Endodermal cell (in vitro differentiated cells): ENCODE results near the gene GYS2. TPM values are rescaled to one million over a fixed set of nuclear protein-coding genes. Genes with fewer than 3 reads are reported as not detected.

ENCODE experiments used
- DNase-seq: peaks from one replicate; pipeline ENCODE4 v3.0.0-alpha.2; 2017
- H3K27ac ChIP-seq: 2 replicates; pipeline ENCODE4 v1.5.1; 2013; ENCODE audit warnings: mild to moderate bottlenecking, low read depth, low read length, moderate library complexity
- H3K27me3 ChIP-seq: 2 replicates; pipeline ENCODE4 v1.6.1; 2013; ENCODE audit warnings: mild to moderate bottlenecking, low read length, moderate library complexity; ENCODE audit not compliant: insufficient read depth, control insufficient read depth, poor library complexity, severe bottlenecking
- H3K36me3 ChIP-seq: 2 replicates; pipeline ENCODE4 v1.7.0; 2013; ENCODE audit warnings: mild to moderate bottlenecking, low read length, moderate library complexity; ENCODE audit not compliant: control insufficient read depth, insufficient read depth
- H3K4me1 ChIP-seq: one replicate; pipeline ENCODE4 v1.7.0; 2013; ENCODE audit warnings: low read length; ENCODE audit not compliant: control insufficient read depth, insufficient read depth
- H3K4me3 ChIP-seq: 2 replicates; pipeline ENCODE4 v1.5.1; 2013; ENCODE audit warnings: mild to moderate bottlenecking, low read length, moderate library complexity
- H3K9ac ChIP-seq: 2 replicates; pipeline ENCODE4 v1.6.1; 2013; ENCODE audit warnings: mild to moderate bottlenecking, low read length, moderate library complexity; ENCODE audit not compliant: poor library complexity, severe bottlenecking; ENCODE audit errors: extremely low read depth
- H3K9me3 ChIP-seq: 2 replicates; pipeline ENCODE4 v1.6.1; 2013; ENCODE audit warnings: mild to moderate bottlenecking, low read length, moderate library complexity; ENCODE audit not compliant: control insufficient read depth
- H3K27ac Mint-ChIP-seq: 2 replicates; pipeline ENCODE4 v1.8.0; 2020; ENCODE audit warnings: mixed read lengths
- H3K27me3 Mint-ChIP-seq: 2 replicates; pipeline ENCODE4 v1.8.0; 2021; ENCODE audit warnings: mild to moderate bottlenecking, mixed read lengths; ENCODE audit not compliant: insufficient read depth
- H3K36me3 Mint-ChIP-seq: 2 replicates; pipeline ENCODE4 v1.8.0; 2020; ENCODE audit warnings: low read depth, mixed read lengths
- H3K4me1 Mint-ChIP-seq: 2 replicates; pipeline ENCODE4 v1.8.0; 2020; ENCODE audit warnings: mixed read lengths
- H3K4me3 Mint-ChIP-seq: 2 replicates; pipeline ENCODE4 v1.8.0; 2020; ENCODE audit warnings: mild to moderate bottlenecking, moderate library complexity, mixed read lengths
- H3K9me3 Mint-ChIP-seq: 2 replicates; pipeline ENCODE4 v1.8.0; 2020; ENCODE audit warnings: mild to moderate bottlenecking, mixed read lengths
- WGBS, 2 experiments: methylation state at CpG; one replicate each; pipeline versions ENCODE4 v1.1.5 to v1.1.7; 2013; ENCODE audit warnings: missing lambda C conversion rate in 2 of 2, mixed read lengths in 1 of 2; ENCODE audit not compliant: insufficient coverage in 1 of 2, insufficient read length in 1 of 2; 5-methylcytosine and 5-hydroxymethylcytosine counted together
- total RNA-seq, 2 donors: library from RNA; stranded (reverse); fragmentation: NEBNext Ultra II Directional in 1 of 2; extraction: Animal tissue kit (Norgen Biotek cat#: 25700) in 1 of 2; gene quantifications; 2 replicates in 1 of 2; 3 replicates in 1 of 2; pipeline ENCODE4 v1.2.1, GENCODE V29; 2021
- TF ChIP-seq, protein P1 (sequence below): fragments of 200-600 bp; sonication (generic); conservative IDR thresholded peaks from 2 replicates; pipeline ENCODE4 v1.5.0; 2021; ENCODE audit warnings: antibody characterized with exemption, mild to moderate bottlenecking

The GYS2 gene
- total RNA-seq, 2 donors from 2014 or later = not detected

DNA sequence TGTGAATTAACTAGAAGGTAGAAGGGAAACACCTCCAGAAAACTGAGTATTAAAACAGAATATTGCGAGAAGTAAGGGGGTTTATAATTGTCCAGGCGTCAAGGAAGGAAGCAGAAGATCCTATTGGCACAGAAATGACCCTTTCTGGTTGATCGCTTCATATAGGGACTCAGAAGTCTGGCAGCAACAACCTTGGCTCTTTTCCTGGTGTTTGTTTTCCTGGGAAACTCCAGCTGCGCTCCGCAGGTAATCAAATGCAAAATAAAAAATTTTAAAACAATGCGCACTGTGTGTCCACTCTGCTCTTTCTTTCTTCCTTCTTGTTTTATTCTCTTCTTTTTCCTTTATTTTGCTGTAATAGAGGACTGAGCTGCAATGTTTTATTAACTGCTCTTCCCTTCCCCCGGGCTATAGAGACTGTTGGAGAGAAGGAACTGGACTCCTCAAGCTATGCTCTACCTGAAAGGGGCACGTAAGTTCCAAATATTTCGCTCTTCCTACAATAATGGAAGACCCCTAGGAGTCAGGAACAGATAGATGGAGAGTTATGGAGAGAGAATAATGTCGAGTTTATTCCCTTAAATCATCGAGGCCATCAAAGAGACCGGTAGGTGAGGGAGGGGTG, 77.8 kb downstream of the GYS2 start:
- H3K27ac ChIP-seq = no peak overlapping the region
- H3K36me3 ChIP-seq = no peaks in the 10 kb centered on the region
- Mint-ChIP-seq H3K4me3 (peak overlapping the region; percentile 60), H3K36me3 (no peaks in the 10 kb centered on the region), H3K4me1 (peaks cover 7% of the 10 kb centered on the region), H3K9me3 (peaks cover 4% of the 10 kb centered on the region), H3K27ac (no peak overlapping the region), H3K27me3 (peaks cover 79% of the 10 kb centered on the region)
- peak overlapping the region; percentile 83 for H3K4me3 ChIP-seq
- DNase-seq = no peak
- TF ChIP-seq, protein P1, sequence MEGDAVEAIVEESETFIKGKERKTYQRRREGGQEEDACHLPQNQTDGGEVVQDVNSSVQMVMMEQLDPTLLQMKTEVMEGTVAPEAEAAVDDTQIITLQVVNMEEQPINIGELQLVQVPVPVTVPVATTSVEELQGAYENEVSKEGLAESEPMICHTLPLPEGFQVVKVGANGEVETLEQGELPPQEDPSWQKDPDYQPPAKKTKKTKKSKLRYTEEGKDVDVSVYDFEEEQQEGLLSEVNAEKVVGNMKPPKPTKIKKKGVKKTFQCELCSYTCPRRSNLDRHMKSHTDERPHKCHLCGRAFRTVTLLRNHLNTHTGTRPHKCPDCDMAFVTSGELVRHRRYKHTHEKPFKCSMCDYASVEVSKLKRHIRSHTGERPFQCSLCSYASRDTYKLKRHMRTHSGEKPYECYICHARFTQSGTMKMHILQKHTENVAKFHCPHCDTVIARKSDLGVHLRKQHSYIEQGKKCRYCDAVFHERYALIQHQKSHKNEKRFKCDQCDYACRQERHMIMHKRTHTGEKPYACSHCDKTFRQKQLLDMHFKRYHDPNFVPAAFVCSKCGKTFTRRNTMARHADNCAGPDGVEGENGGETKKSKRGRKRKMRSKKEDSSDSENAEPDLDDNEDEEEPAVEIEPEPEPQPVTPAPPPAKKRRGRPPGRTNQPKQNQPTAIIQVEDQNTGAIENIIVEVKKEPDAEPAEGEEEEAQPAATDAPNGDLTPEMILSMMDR = no peak
- H3K4me1 ChIP-seq = no peaks in the 10 kb centered on the region
- WGBS, 2 experiments = 53 to 59% methylated on average over 7 to 12 of the region's 12 CpGs
- peaks cover 68% of the 10 kb centered on the region for H3K27me3 ChIP-seq
- no peaks in the 10 kb centered on the region for H3K9me3 ChIP-seq
- no peak overlapping the region for H3K9ac ChIP-seq

GRCh38 chr12:21526053-21526452, 78.6 kb downstream of the GYS2 start, which contains the start of gene SPX:
TSS of gene SPX (plus strand) at chr12:21526296. CDS start at chr12:21526473, 177 bp downstream.
- TF ChIP-seq, protein P1 = no peak
- Histone ChIP-seq H3K9ac (no peak within 1 kb of the TSS), H3K4me1 (no peaks in the 10 kb centered on the region), H3K9me3 (no peaks in the 10 kb centered on the region), H3K27ac (no peak within 1 kb of the TSS), H3K27me3 (peaks cover 60% of the 10 kb centered on the region), H3K36me3 (no peaks in the 10 kb centered on the region), H3K4me3 (peak within 1 kb of the TSS; percentile 83)
- Mint-ChIP-seq H3K36me3 (no peaks in the 10 kb centered on the region), H3K27ac (no peak within 1 kb of the TSS), H3K27me3 (peaks cover 71% of the 10 kb centered on the region), H3K4me1 (peaks cover 7% of the 10 kb centered on the region), H3K4me3 (peak within 1 kb of the TSS; percentile 60), H3K9me3 (peaks cover 4% of the 10 kb centered on the region)
- DNase-seq = no peak
- 93 to 100% methylated on average over 1 of the region's 1 CpG for WGBS, 2 experiments

GRCh38 chr12:21523148-21523547, 81.5 kb downstream of the GYS2 start:
- Mint-ChIP-seq H3K27me3 (peaks cover 45% of the 10 kb centered on the region), H3K4me1 (peaks cover 4% of the 10 kb centered on the region), H3K27ac (no peak overlapping the region), H3K36me3 (no peaks in the 10 kb centered on the region), H3K4me3 (no peak overlapping the region), H3K9me3 (peaks cover 4% of the 10 kb centered on the region)
- Histone ChIP-seq H3K4me3 (no peak overlapping the region), H3K27me3 (peaks cover 31% of the 10 kb centered on the region), H3K9me3 (no peaks in the 10 kb centered on the region), H3K27ac (no peak overlapping the region), H3K9ac (no peak overlapping the region), H3K4me1 (no peaks in the 10 kb centered on the region), H3K36me3 (no peaks in the 10 kb centered on the region)
- TF ChIP-seq, protein P1 = no peak
- DNase-seq = no peak
